Stomach (tissue), 9 donors: ENCODE data around the gene ARX. TPM values are rescaled to one million over a fixed set of nuclear protein-coding genes. Genes with fewer than 3 reads are reported as not detected.

Source experiments
- DNase-seq, 2 donors: peaks; one replicate each; pipeline versions ENCODE4 v3.0.0 to v3.0.0-alpha.2; 2013 to 2019
- H3K27ac ChIP-seq, 5 donors: fragments of 200-600 bp in 4 of 5; sonication (generic) in 4 of 5; one replicate each; pipeline ENCODE4 v1.5.1; 2013 to 2019; ENCODE audit warnings: mild to moderate bottlenecking in 1 of 5, moderate library complexity in 1 of 5
- H3K27me3 ChIP-seq, 3 donors: fragments of 200-600 bp; sonication (generic); one replicate each; pipeline ENCODE4 v1.5.1; 2017 to 2019; ENCODE audit warnings: mixed run types in 1 of 3
- H3K36me3 ChIP-seq, 4 donors: fragments of 200-600 bp; sonication (generic); 1 replicate in 3 of 4; 2 replicates in 1 of 4; pipeline ENCODE4 v1.5.1; 2016 to 2019
- H3K4me1 ChIP-seq, 4 donors: fragments of 200-600 bp; sonication (generic); one replicate each; pipeline ENCODE4 v1.5.1; 2016 to 2019
- H3K4me3 ChIP-seq, 4 donors: fragments of 200-600 bp; sonication (generic) in 3 of 4; one replicate each; pipeline ENCODE4 v1.5.1; 2016 to 2019; ENCODE audit warnings: mild to moderate bottlenecking in 1 of 4
- H3K9me3 ChIP-seq, 4 donors: fragments of 200-600 bp; sonication (generic); one replicate each; pipeline ENCODE4 v1.5.1; 2016 to 2019
- CTCF ChIP-seq, 7 experiments: fragments of 450-650 bp in 4 of 7; fragments of 200-600 bp in 3 of 7; sonication (generic) in 3 of 7; IDR thresholded peaks; one replicate each; pipeline ENCODE4 v1.5.1; 2016 to 2019; ENCODE audit warnings: antibody characterized with exemption in 7 of 7, control low read depth in 2 of 7, mild to moderate bottlenecking in 1 of 7
- EP300 ChIP-seq: sonication (generic); formaldehyde crosslinking; IDR thresholded peaks from one replicate; pipeline ENCODE4 v1.6.1; 2017; ENCODE audit warnings: antibody characterized with exemption
- POLR2A ChIP-seq, 4 donors: fragments of 450-650 bp; IDR thresholded peaks; one replicate each; pipeline ENCODE4 v1.6.1; 2016; ENCODE audit warnings: antibody characterized with exemption in 4 of 4, control low read depth in 2 of 4, mild to moderate bottlenecking in 1 of 4, moderate library complexity in 1 of 4
- POLR2AphosphoS5 ChIP-seq, 3 donors: sonication (generic); formaldehyde crosslinking; IDR thresholded peaks; one replicate each; pipeline ENCODE4 v1.6.1; 2016; ENCODE audit warnings: antibody characterized with exemption in 3 of 3
- WGBS, 5 donors: extraction: QIAGEN DNeasy Blood & Tissue Kit in 3 of 5; methylation state at CpG; one replicate each; pipeline versions ENCODE4 v1.1.5 to v1.1.7; 2013 to 2018; 5-methylcytosine and 5-hydroxymethylcytosine counted together
- intact Hi-C: fragments of 100-400 bp; cut with DNase I; formaldehyde crosslinking; loops from one replicate; pipeline ENCODE4 v1.15.1; 2023; ENCODE audit warnings: low total_unique reads
- polyA plus RNA-seq, 3 donors: library from polyadenylated mRNA; stranded (reverse); fragments of 200-250 nt; gene quantifications; one replicate each; pipeline ENCODE4 v1.2.3, GENCODE V29; 2013
- total RNA-seq, 5 donors: library from RNA; depleted of rRNA; stranded (reverse); fragments of >200 nt; gene quantifications; one replicate each; pipeline versions ENCODE4 v1.1.0 to v1.2.3, GENCODE V29; 2014 to 2016
- donor health status: healthy with polysubstance abuse.
- donor health status: Bipolar disorder and iron deficiency.
- donor health status: healthy.

The ARX gene
- total and polyA plus RNA-seq, 8 donors: 0.18 to 1.8 (median 0.58) TPM; not detected in 1

- Histone ChIP-seq H3K36me3 (no peaks in the 10 kb centered on the region), H3K9me3 (peaks cover 0 to 12% (median 3%) of the 10 kb centered on the region in 4 donors), H3K4me1 (peaks cover 14 to 38% (median 26%) of the 10 kb centered on the region in 4 donors), H3K4me3 (peak overlapping the region; percentile 24 to 44 (median 36)), H3K27me3 (peaks cover 23 to 57% (median 52%) of the 10 kb centered on the region in 3 donors), H3K27ac (no peak overlapping the region)
- WGBS, 5 donors: 27 to 77% (median 49%) methylated on average over 8 to 61 of the region's 65 CpGs
- no peak for DNase-seq
- intact Hi-C loops: no loop called here
- TF ChIP-seq EP300 (no peak), POLR2A (IDR thresholded peaks at IDR 0.05) (no peak), POLR2AphosphoS5 (IDR thresholded peaks at IDR 0.05) (no peak), CTCF (IDR thresholded peaks at IDR 0.05) (no peak)
Observed at GRCh38 chrX:25001808-25002660, 13.7 kb downstream of the ARX start.

GRCh38 chrX:24999511-24999910 lies 16.3 kb downstream of the ARX start:
- intact Hi-C loops: no loop called here
- 59 to 98% (median 83%) methylated on average over 8 of the region's 8 CpGs for WGBS, 5 donors
- TF ChIP-seq POLR2A (IDR thresholded peaks at IDR 0.05): no peak
- TF ChIP-seq POLR2AphosphoS5 (IDR thresholded peaks at IDR 0.05): no peak
- TF ChIP-seq EP300: no peak
- TF ChIP-seq CTCF (IDR thresholded peaks at IDR 0.05): no peak
- Histone ChIP-seq H3K36me3 (peaks cover 0 to 10% (median 4%) of the 10 kb centered on the region in 4 donors), H3K4me1 (peaks cover under 1 to 15% (median 8%) of the 10 kb centered on the region in 4 donors), H3K27me3 (peaks cover 9 to 31% (median 27%) of the 10 kb centered on the region in 3 donors), H3K9me3 (peaks cover 0 to 2% (median under 1%) of the 10 kb centered on the region in 4 donors), H3K27ac (no peak overlapping the region), H3K4me3 (no peak overlapping the region)
- no peak for DNase-seq

- peaks cover 0 to 3% (median 0%) of the 10 kb centered on the region in 3 donors for H3K27me3 ChIP-seq
- intact Hi-C loops: no loop called here
- H3K4me1 ChIP-seq: no peaks in the 10 kb centered on the region
- H3K4me3 ChIP-seq: no peak overlapping the region
- no peaks in the 10 kb centered on the region for H3K9me3 ChIP-seq
- TF ChIP-seq POLR2AphosphoS5 (IDR thresholded peaks at IDR 0.05) (no peak), POLR2A (IDR thresholded peaks at IDR 0.05) (no peak), CTCF (IDR thresholded peaks at IDR 0.05) (no peak), EP300 (no peak)
- H3K27ac ChIP-seq: no peak overlapping the region
- DNase-seq: no peak
- 51 to 85% (median 66%) methylated on average over 4 to 5 of the region's 5 CpGs for WGBS, 5 donors
- peaks cover 0 to 10% (median 4%) of the 10 kb centered on the region in 4 donors for H3K36me3 ChIP-seq
Observed at GRCh38 chrX:24996096-24996709, 19.6 kb downstream of the ARX start.

GRCh38 chrX:24993879-24994278 lies 21.9 kb downstream of the ARX start:
- Histone ChIP-seq H3K4me3 (no peak overlapping the region), H3K27ac (no peak overlapping the region), H3K9me3 (no peaks in the 10 kb centered on the region), H3K27me3 (peaks cover 0 to 3% (median 0%) of the 10 kb centered on the region in 3 donors), H3K36me3 (peaks cover 0 to 10% (median 4%) of the 10 kb centered on the region in 4 donors), H3K4me1 (no peaks in the 10 kb centered on the region)
- TF ChIP-seq CTCF (IDR thresholded peaks at IDR 0.05) (no peak), POLR2AphosphoS5 (IDR thresholded peaks at IDR 0.05) (no peak), EP300 (no peak), POLR2A (IDR thresholded peaks at IDR 0.05) (no peak)
- intact Hi-C loops: no loop called here
- 62 to 95% (median 88%) methylated on average over 7 to 8 of the region's 8 CpGs for WGBS, 5 donors
- no peak for DNase-seq
